HuH-7.5 (cell line): Measurements from ENCODE around the gene UBE2J2.

Experiments used
- DNase-seq: peaks from one replicate; pipeline ENCODE4 v3.0.0; 2011; ENCODE audit warnings: low spot score

Gene UBE2J2

DNA sequence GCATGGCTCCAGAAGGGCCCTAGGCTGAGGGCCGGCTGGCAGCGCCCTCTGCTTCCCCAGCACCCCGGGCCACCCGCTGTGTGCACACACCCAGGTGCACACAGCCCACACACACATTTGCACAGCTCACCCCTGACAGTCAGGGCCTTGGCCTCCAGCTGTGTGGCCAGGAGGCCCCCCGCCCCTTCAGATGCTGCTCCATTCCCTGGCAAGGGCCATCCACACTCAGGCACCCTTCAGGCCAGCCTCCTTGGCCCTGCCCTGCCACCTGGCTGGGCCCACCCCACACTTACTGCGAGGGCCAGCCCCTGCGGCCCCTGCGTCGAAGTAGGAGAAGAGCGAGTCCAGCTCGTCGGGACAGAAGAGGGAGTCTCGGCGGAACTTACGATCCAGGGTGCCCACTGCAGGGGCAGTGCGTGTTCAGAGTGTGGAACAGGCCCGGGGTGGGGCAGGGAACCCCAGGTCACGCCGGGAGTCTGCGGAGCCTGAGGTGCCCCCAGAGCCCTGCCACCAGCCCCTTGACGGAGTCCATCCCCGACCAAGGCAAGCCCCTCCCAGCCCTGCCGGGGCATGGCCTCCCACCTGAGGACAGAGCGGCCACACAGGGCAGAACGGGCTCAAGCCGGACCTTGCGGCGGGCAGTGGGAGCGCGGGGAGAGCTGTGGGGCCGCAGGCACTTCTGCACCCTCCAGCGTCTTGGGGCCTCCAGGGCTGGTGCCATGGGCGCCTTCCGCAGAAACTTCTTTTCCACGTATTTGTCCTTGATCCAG lies 21.7 kb upstream of the UBE2J2 start:
- no peak for DNase-seq

DNA sequence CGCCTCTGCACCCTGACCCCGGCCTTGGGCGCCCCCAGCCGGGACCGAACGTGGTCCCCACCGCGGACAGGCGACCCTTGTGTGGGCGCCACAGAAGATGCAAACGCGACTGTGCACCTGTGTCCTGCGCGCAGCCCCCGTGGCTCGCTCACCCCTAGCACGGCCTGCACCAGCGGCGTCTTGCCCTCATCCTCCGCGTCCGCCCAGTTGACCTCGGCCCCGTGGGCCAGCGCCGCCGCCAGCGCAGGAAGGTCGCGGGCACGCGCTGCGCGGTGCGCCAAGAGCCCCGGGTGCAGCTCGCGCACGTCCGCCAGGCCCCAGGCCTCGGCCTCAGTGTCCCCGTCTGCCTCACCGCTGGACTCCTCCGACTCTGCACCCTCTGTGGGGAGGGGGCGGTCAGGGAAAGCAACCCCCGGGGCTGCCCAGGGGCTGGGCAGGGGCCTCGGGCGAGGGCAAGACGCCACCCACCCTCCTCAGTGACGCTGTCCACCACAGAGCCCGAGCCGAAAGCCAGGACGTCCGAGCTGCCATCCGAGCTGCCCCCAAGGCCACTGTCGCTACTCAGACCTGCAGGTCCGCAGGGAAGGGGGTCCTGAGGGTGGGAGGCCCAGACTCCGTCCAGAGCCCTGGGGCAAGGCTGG lies 20.7 kb upstream of the UBE2J2 start:
- DNase-seq = no peak

DNA sequence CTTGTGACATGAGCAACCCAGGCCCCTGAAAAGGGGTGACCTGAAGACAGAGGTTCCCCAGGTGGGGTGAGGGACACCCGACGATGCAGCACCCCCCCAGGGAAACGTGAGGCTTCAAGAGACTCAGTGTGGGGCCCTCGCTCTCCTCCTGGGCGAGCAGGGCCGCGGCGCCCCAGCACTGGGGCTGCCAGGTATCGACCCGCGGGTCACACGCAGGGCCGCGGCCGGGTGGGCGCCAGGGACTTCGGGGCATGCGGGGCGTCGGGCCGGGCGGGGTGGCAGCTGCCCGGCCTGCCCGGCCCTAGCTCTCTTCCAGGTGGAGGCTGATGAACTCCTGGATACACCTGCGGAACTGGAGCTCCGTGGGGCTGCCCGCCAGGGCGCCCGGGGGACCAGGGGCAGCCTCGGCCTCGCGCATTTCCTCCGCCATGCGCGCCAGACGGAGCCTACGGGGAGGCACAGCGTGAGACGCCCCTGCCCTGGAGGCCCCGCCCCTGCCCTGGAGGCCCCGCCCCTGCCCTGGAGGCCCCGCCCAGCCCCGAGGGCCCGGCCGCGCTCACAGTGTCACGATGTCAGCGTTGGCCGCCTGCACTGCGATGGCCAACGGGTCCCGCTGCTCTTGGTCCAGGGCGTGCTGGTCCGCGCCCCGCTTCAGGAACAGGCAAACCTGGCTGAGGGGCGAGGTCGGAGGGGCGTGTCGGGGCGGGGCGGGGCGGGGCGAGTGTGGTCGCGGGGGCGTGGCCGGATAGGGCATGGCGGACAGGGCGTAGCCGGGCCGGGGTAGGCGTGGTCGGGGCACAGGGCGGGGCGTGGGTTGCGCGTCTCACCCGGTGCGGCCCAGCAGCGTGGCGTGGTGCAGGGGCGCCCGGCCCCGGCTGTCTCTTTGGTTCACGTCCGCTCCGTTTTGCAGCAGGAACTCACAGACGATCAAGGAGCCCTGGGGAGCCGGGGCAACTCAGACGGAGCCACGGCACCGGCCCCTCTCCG lies 19.9 kb upstream of the UBE2J2 start:
- no peak for DNase-seq

DNA sequence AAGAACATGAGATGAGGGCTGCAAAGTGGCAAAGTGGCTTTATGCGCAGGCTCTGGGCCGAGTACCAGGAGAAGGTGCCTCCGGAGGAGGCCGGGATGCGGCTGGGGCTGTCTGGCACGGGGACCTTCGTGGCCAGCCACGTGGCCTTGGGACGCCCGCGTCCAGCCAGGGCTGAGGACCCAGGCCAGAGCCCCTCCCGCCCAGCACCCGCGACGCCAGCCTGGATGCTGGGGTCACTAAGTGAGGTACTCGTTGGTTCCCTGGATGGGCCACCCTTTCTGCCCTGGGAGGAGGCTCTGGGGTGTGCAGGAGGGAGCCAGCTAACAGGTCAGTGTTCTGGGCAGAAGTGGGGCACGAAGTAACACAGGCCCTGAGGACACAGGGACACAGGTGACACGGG lies 19.2 kb upstream of the UBE2J2 start:
- no peak for DNase-seq

DNA sequence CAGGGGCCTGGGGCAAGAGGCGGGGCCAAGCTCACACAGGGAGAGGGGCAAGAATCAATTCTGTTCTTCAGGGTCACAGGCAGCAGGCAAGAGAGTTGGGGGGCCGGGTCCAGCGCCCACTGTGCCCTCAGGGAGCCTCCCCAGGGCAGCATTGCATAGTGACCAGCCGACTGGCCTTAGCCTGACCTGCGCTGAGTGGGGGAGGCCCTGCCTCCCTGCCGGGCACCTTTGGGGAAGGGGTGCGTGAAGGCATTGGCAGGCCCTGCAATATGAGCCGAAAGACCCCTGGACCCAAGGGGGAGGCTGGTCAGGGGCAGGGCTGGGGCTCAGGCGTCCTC lies 18.8 kb upstream of the UBE2J2 start:
- DNase-seq = no peak

DNA sequence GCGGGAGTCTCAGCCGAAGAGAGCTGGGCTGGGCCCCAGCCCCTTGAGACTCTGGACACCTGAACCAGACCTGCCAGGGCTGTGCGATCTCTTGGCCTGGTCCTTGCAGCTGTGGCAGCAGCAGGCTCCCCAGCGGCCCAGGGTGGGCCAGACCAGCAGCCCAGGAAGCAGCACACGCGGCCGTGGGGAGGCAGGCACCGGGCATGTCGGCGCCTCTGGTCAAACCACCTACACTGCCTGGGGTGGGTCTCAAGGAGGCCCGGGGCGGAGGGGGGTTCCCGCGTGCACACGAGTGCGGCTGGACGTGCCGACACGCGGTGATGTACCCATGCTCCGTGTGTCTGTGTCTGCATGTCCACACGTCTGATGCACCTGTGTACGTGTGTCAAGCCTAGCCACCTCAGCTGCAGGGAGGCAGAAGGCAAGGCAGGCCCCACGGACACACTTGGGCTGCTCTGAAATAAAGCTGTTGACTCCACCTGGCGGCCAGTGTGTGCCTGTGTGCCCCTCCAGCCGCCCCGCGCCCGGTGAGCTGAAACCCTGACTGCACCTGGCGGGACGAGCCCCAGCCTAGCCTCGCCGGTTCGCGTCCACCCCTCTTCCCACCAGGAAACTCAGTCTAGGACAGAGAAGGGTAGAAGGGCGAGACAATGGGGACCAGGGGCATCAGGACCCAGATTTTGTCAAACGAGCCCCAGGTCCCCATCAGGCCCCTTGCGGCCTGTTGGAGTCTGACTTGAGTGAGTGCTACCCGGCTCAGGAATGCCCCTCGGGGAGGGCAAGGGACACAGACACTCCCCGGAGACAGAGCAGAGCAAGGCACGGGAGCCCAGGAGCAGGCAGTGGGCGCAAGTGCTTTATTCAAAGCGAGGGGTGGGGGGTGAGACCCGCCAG lies 18.1 kb upstream of the UBE2J2 start:
- peak; percentile 96 for DNase-seq

DNA sequence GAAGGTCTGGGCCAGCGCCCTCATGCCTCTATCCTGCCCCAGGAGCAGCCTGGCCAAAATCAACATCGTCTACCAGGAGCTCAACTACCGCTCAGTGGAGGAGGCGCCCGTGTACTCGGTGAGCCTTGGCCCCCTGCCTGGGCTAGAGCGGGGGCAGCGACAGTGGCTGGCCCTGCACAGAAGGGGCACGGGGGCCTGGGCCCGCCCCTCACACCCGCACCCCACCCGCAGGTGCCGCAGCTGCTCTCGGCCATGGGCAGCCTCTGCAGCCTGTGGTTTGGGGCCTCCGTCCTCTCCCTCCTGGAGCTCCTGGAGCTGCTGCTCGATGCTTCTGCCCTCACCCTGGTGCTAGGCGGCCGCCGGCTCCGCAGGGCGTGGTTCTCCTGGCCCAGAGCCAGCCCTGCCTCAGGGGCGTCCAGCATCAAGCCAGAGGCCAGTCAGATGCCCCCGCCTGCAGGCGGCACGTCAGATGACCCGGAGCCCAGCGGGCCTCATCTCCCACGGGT lies 17.4 kb upstream of the UBE2J2 start:
- peak; percentile 63 for DNase-seq

DNA sequence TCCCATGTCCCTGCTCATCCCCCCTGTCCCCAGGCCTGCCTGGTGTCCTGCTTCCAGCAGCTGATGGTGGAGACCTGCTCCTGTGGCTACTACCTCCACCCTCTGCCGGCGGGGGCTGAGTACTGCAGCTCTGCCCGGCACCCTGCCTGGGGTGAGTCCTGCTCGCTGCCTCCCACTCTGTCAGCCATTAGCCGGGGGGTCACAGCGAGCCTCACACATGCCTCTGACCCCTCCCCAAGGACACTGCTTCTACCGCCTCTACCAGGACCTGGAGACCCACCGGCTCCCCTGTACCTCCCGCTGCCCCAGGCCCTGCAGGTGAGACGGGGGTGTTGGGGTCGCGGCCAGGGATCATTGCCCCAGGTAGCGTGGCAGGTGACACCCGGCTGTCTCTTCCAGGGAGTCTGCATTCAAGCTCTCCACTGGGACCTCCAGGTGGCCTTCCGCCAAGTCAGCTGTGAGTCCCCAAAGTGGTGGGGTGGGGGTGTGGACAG lies 16.6 kb upstream of the UBE2J2 start:
- peak; percentile 96 for DNase-seq

DNA sequence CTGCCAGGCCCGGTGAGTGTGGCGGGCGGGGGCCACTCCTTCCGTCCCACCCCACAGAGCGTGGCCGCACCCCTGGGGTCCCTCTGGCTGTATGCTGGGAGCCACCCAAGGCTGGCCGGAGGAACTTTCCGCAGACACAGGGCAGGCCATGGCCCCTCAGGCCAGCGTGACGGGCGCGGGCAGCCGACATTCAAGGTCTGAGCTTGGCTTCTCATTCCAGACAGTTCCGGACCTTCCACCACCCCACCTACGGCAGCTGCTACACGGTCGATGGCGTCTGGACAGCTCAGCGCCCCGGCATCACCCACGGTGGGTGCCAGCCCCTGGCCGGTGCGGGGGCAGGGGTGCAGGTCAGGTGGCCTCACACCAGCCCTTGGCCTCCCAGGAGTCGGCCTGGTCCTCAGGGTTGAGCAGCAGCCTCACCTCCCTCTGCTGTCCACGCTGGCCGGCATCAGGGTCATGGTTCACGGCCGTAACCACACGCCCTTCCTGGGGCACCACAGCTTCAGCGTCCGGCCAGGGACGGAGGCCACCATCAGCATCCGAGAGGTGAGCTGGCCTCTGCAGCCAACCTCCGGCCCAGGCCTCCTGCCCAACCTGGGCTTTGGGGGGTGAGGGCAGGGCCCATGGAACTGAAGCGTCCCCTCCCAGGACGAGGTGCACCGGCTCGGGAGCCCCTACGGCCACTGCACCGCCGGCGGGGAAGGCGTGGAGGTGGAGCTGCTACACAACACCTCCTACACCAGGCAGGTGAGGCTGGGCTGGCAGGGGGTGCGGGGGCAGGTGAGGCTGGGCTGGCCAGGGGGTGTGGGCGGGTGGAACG lies 13.8 kb upstream of the UBE2J2 start:
- DNase-seq = no peak

DNA sequence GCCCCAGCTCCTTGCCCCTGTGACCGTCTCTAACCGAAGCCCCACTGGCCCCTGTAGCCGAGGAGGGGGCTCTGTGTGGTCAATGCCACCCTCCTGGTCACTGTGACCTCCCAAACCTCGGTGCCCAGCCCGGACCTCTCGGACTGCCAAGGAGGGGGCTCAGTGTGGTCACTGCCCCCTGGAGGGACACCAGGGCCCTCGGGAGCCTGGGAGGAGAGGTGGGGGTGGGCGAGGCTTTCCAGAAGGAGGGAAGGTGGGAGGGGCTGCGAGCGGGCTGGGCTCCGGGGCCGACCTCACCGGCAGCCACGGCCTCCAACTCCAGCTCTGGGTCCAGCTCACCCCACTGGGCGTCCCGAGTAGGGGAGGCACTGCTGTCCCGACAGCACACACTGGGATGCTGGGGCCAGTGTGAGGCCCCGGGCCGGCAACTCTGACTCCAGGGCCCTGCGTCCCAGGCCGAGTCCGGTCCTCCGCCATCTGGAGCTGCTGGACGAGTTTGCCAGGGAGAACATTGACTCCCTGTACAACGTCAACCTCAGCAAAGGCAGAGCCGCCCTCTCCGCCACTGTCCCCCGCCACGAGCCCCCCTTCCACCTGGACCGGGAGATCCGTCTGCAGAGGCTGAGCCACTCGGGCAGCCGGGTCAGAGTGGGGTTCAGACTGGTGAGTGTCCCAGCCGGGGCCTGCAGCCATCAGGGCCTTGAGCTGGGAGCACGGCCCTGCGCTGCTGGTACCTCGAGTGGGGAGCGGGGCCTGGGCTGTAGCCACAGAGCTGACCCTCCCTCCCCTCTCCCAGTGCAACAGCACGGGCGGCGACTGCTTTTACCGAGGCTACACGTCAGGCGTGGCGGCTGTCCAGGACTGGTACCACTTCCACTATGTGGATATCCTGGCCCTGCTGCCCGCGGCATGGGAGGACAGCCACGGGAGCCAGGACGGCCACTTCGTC lies 12.9 kb upstream of the UBE2J2 start:
- DNase-seq = no peak

DNA sequence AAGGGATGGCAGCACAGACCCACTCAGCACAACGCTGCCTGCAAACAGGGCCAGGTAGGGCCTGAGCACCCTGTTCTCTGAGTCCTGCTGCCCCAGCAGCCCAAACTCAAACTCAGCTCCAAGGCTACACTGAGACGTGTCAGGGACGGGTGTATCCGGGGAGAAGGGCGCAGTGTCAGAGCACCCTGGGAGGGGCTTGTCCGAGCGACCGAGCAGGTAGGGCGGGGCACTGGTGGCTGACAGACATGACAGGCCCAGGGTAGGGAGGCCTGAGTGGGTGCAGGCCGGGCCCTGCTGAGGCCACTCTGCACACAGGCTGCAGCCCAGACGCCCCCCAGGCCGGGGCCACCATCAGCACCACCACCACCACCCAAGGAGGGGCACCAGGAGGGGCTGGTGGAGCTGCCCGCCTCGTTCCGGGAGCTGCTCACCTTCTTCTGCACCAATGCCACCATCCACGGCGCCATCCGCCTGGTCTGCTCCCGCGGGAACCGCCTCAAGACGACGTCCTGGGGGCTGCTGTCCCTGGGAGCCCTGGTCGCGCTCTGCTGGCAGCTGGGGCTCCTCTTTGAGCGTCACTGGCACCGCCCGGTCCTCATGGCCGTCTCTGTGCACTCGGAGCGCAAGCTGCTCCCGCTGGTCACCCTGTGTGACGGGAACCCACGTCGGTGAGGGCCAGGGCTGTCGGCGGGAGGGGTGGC lies 12.1 kb upstream of the UBE2J2 start:
- DNase-seq = no peak

DNA sequence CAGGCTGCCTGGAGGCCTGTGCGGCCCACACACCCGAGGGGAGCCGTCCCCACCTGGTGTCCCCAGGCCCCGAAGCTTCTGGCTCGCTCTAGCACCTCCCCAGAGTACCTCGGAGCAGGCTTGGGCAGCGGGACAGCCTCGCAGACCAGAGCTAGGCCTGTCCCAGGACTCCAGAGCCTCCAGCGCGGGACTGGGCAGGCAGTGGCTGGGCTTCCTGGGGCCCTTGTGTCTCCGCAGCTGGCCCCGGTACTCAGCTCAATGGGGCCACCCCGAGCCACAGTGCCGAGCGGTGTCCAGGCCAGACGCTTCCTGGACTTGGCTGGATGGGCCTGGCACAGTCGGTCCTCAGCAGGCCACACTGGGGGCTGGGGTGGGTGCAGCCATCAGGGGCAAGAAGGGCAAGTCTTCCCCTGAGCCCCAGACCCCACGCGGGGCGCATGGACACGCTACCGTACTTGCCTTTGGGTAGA lies 11.5 kb upstream of the UBE2J2 start:
- no peak for DNase-seq

DNA sequence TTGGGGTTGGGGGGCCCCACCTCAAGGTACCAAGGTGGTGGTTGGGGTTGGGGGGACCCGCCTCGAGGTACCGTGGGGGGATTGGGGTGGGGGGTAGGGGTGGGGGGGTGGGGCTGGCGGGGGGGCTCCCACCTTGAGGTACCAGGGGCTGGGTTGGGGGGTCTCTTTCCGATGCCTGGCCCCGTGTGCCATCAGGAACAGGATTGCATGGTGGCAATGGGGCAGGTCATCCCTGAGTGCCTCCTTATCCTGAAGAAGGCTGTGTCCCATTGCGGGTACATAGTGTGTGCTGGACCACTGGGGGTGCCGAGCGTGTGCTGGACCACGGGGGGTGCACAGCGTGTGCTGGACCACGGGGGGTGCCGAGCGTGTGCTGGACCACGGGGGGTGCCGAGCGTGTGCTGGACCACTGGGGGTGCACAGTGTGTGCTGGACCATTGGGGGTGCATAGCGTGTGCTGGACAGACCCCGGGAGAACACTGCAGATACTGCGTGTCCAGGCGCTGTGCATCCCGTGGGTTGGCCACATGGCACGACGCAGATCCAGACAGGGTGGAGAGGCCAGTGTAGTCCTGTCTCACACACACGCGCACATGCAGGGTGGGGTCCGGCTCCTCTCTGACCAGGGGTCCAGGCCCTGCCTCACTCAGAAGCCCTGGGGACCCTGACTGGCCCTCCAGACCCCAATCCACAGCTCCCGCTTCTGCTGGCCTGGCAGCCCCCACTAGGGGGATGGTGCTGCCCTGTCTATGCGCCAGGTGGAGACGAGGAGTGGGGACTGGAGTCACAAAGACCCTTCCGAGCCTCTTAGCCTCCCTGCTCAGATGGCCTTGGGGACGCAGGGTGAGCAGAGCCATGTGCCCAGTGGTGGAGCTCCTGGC lies 10.8 kb upstream of the UBE2J2 start:
- DNase-seq = no peak

DNA sequence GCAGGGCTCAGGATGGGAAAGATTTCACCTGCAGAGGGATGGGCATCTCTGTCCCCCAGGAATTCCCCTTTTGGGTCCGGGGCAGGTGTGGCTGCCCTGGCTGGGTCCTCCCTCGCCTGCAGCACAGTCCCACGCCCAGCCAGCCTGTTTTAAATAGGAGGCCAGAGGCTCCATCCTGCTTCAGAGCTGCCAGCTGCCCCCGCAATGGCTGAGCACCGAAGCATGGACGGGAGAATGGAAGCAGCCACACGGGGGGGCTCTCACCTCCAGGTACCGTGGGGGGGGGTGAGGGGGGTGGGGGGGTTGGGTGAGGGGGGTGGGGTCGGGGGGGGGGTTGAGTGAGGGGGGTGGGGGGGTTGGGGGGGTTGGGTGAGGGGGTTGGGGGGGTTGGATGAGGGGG lies 10.2 kb upstream of the UBE2J2 start:
- DNase-seq = no peak

DNA sequence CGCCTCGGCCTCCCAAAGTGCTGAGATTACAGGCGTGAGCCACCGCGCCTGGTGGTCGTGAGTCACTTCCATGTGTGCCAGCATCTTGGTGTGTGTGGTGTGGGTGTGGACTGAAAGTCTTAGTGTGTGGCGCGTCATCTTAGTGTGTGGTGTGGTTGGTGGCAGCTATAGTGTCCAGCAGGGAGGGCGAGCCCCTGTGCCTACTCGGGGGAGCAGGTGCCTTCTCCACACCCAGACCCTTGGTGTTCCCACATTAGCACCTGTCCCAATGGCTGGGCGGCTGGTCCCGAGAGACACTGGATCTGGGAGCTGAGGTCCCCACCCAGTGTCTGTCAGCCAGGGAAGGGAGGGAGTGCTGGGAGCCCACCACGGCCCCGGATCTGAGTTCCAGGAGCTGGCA lies 9.3 kb upstream of the UBE2J2 start:
- no peak for DNase-seq

DNA sequence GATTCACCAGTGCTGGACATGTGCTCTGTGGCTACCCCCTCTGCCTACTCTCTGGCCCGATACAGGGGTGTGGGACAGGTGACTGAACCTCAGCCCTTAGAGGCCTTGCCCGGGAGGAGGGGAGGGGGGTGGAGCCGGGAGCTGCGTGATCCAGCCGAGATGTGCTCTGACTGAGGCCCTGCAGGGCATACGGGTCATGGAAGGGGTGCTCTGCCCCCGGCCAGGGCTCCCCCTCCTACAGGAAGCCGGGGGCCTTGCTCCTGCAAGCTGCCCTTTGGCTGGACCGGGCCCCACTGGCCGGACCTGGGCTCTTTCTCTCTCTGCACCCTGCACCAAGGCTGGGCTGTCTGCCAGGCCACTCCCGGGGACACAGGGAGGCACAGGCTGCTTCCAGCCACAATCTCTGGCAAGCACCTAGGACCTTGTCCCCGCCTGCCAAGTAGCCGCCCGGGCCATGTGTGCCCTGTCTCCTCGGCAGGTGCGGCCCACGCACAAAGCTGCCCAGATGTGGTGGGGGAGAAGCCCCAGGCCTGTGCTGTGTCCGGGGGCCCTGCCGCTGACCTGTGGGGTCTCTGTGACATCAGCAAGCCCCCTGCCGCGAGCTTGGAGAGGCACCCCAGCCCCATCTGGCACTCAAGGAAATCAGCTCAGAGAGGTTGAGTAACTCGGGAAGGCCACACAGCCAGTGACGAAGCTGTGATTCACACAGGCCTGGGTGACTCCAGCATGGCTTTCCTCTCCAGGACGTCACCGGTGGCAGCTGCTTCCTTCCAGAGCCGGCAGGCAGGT lies 8.1 kb upstream of the UBE2J2 start:
- DNase-seq = no peak
